HepG2 (cell line): Measurements from ENCODE around the gene WWC2. TPM values are rescaled to one million over a fixed set of nuclear protein-coding genes. Genes with fewer than 3 reads are reported as not detected.

Experiments used
- ELF3 ChIP-seq: IDR thresholded peaks from 2 replicates; pipeline ENCODE4 v1.6.1; 2016; ENCODE audit warnings: missing genetic modification reagents, missing compliant biosample characterization
- FOXA3 ChIP-seq: IDR thresholded peaks from 2 replicates; pipeline ENCODE4 v1.6.1; 2016; ENCODE audit warnings: missing genetic modification reagents, missing compliant biosample characterization
- HMGXB4 ChIP-seq, 2 experiments: sonication (generic) in 1 of 2; formaldehyde crosslinking in 1 of 2; IDR thresholded peaks; 2 replicates each; pipeline versions ENCODE4 v1.4.0 to v1.6.1; 2018 to 2020; ENCODE audit warnings: missing genetic modification reagents in 2 of 2, borderline replicate concordance in 1 of 2, low read depth in 1 of 2, mild to moderate bottlenecking in 1 of 2, missing biosample characterization in 1 of 2
- NCOA2 ChIP-seq: sonication (generic); formaldehyde crosslinking; IDR thresholded peaks from 2 replicates; pipeline ENCODE4 v1.8.0; 2022; ENCODE audit warnings: inconsistent platforms
- NONO ChIP-seq, 2 experiments: fragments of 450-650 bp in 1 of 2; sonication (generic) in 1 of 2; formaldehyde crosslinking in 1 of 2; IDR thresholded peaks in 1 of 2; conservative IDR thresholded peaks in 1 of 2; 2 replicates each; pipeline versions ENCODE4 v1.6.1 to v1.8.0; 2017 to 2022; ENCODE audit warnings: mild to moderate bottlenecking in 1 of 2, missing genetic modification reagents in 1 of 2, moderate library complexity in 1 of 2
- SKI ChIP-seq: fragments of 450-650 bp; IDR thresholded peaks from one replicate; pipeline ENCODE4 v1.6.1; 2018; ENCODE audit warnings: mild to moderate bottlenecking; ENCODE audit not compliant: partially characterized antibody
- SMAD9 ChIP-seq: sonication (generic); formaldehyde crosslinking; IDR thresholded peaks from 2 replicates; pipeline ENCODE4 v1.5.1; 2020; ENCODE audit warnings: mild to moderate bottlenecking, missing genetic modification reagents
- SOX6 ChIP-seq, 2 experiments: fragments of 450-650 bp in 1 of 2; sonication (generic) in 1 of 2; formaldehyde crosslinking in 1 of 2; IDR thresholded peaks; 2 replicates each; pipeline versions ENCODE4 v1.4.0 to v1.6.1; 2017 to 2020; ENCODE audit warnings: antibody characterized with exemption in 1 of 2, mild to moderate bottlenecking in 1 of 2, missing genetic modification reagents in 1 of 2
- TGIF2 ChIP-seq: IDR thresholded peaks from 2 replicates; pipeline ENCODE4 v1.6.1; 2016; ENCODE audit warnings: control low read depth, missing compliant biosample characterization
- ZNF124 ChIP-seq: sonication (generic); formaldehyde crosslinking; IDR thresholded peaks from 2 replicates; pipeline ENCODE4 v1.4.0; 2020; ENCODE audit warnings: missing genetic modification reagents
- ZNF557 ChIP-seq: sonication (generic); formaldehyde crosslinking; IDR thresholded peaks from 2 replicates; pipeline ENCODE4 v1.4.0; 2020; ENCODE audit warnings: missing genetic modification reagents
- ZSCAN31 ChIP-seq: sonication (generic); formaldehyde crosslinking; IDR thresholded peaks from 2 replicates; pipeline ENCODE4 v1.5.0; 2020; ENCODE audit warnings: low read depth, mild to moderate bottlenecking, missing genetic modification reagents
- polyA plus RNA-seq, 8 experiments: library from polyadenylated mRNA; depleted of rRNA in 3 of 8; stranded (reverse) in 7 of 8; unstranded in 1 of 8; fragments of >200 nt; fragmentation: Illumina TruSeq in 4 of 8; extraction: Trizol in 4 of 8; gene quantifications; 2 replicates each; pipeline versions ENCODE4 v1.2.1 to v1.2.3, GENCODE V29; 2011 to 2016; ENCODE audit warnings: low read depth in 4 of 8, missing spikeins in 1 of 8, mixed read lengths in 1 of 8; ENCODE audit not compliant: insufficient read depth in 1 of 8
- total RNA-seq, 5 experiments: library from RNA; depleted of rRNA; stranded (reverse); fragments of >200 nt; fragmentation: Illumina TruSeq; extraction: Trizol; gene quantifications; 2 replicates each; pipeline ENCODE4 v1.2.3, GENCODE V29; 2016; ENCODE audit warnings: low read depth in 1 of 5
- TF ChIP-seq, protein P1 (sequence below): sonication (generic); formaldehyde crosslinking; IDR thresholded peaks from 2 replicates; pipeline ENCODE4 v1.5.0; 2020; ENCODE audit warnings: mild to moderate bottlenecking, missing genetic modification reagents, borderline replicate concordance

The WWC2 gene
- total and polyA plus RNA-seq, 2 of the 13 experiments (the other 11 are each of a cell fraction or from before 2014, with no cell fraction given), result 40.0 to 50.1 TPM

- TF ChIP-seq HMGXB4 (CRISPR knock-in tag; IDR thresholded peaks at IDR 0.05; ENCODE audit: borderline replicate concordance in 1 of 2, low read depth in 1 of 2) (no peak), ZNF124 (CRISPR knock-in tag) (no peak), SKI (peak; percentile 14), NONO (IDR thresholded peaks at IDR 0.05) (no peak), NONO (CRISPR knock-in tag; conservative IDR thresholded peaks at IDR 0.05) (0 out of 2 replicates have a peak, but pooled peaks have one; percentile 16), ZSCAN31 (CRISPR knock-in tag) (peak; percentile 35; the same call in 1 of the 2 replicates), FOXA3 (CRISPR knock-in tag) (peak; percentile 82), TGIF2 (CRISPR knock-in tag) (peak; percentile 83), NCOA2 (CRISPR knock-in tag) (peak; percentile 75; the same call in 1 of the 2 replicates), ELF3 (CRISPR knock-in tag) (peak; percentile 61), ZNF557 (CRISPR knock-in tag) (no peak; the same call in 1 of the 2 replicates), SOX6 (IDR thresholded peaks at IDR 0.05) (no peak), SOX6 (CRISPR knock-in tag; IDR thresholded peaks at IDR 0.05) (peak; percentile 87), SMAD9 (CRISPR knock-in tag) (no peak)
- TF ChIP-seq, protein P1, sequence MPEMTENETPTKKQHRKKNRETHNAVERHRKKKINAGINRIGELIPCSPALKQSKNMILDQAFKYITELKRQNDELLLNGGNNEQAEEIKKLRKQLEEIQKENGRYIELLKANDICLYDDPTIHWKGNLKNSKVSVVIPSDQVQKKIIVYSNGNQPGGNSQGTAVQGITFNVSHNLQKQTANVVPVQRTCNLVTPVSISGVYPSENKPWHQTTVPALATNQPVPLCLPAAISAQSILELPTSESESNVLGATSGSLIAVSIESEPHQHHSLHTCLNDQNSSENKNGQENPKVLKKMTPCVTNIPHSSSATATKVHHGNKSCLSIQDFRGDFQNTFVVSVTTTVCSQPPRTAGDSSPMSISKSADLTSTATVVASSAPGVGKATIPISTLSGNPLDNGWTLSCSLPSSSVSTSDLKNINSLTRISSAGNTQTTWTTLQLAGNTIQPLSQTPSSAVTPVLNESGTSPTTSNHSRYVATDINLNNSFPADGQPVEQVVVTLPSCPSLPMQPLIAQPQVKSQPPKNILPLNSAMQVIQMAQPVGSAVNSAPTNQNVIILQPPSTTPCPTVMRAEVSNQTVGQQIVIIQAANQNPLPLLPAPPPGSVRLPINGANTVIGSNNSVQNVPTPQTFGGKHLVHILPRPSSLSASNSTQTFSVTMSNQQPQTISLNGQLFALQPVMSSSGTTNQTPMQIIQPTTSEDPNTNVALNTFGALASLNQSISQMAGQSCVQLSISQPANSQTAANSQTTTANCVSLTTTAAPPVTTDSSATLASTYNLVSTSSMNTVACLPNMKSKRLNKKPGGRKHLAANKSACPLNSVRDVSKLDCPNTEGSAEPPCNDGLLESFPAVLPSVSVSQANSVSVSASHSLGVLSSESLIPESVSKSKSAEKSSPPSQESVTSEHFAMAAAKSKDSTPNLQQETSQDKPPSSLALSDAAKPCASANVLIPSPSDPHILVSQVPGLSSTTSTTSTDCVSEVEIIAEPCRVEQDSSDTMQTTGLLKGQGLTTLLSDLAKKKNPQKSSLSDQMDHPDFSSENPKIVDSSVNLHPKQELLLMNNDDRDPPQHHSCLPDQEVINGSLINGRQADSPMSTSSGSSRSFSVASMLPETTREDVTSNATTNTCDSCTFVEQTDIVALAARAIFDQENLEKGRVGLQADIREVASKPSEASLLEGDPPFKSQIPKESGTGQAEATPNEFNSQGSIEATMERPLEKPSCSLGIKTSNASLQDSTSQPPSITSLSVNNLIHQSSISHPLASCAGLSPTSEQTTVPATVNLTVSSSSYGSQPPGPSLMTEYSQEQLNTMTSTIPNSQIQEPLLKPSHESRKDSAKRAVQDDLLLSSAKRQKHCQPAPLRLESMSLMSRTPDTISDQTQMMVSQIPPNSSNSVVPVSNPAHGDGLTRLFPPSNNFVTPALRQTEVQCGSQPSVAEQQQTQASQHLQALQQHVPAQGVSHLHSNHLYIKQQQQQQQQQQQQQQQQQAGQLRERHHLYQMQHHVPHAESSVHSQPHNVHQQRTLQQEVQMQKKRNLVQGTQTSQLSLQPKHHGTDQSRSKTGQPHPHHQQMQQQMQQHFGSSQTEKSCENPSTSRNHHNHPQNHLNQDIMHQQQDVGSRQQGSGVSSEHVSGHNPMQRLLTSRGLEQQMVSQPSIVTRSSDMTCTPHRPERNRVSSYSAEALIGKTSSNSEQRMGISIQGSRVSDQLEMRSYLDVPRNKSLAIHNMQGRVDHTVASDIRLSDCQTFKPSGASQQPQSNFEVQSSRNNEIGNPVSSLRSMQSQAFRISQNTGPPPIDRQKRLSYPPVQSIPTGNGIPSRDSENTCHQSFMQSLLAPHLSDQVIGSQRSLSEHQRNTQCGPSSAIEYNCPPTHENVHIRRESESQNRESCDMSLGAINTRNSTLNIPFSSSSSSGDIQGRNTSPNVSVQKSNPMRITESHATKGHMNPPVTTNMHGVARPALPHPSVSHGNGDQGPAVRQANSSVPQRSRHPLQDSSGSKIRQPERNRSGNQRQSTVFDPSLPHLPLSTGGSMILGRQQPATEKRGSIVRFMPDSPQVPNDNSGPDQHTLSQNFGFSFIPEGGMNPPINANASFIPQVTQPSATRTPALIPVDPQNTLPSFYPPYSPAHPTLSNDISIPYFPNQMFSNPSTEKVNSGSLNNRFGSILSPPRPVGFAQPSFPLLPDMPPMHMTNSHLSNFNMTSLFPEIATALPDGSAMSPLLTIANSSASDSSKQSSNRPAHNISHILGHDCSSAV (CRISPR knock-in tag), result no peak
Measured at GRCh38 chr4:183100827-183101226, 1.8 kb downstream of the WWC2 start (continued).
